A549 (cell line): ENCODE results near the gene CRTAP.

ENCODE experiments used
- CEBPB ChIP-seq, 2 experiments: fragments of >200 bp in 1 of 2; sonication (Bioruptor Twin) in 1 of 2; formaldehyde crosslinking in 1 of 2; IDR thresholded peaks; 2 replicates each; pipeline ENCODE4 v1.6.1; 2012 to 2016
- CHD2 ChIP-seq: fragments of 150-350 bp; IDR thresholded peaks from 2 replicates; pipeline ENCODE4 v1.6.1; 2014; ENCODE audit warnings: low read length; ENCODE audit not compliant: partially characterized antibody
- EP300 ChIP-seq, 2 experiments: fragments of >200 bp; sonication (Bioruptor Twin); formaldehyde crosslinking; IDR thresholded peaks; 2 replicates in 1 of 2; 3 replicates in 1 of 2; pipeline ENCODE4 v1.6.1; 2016 to 2017
- HOXB5 ChIP-seq: fragments of 250-450 bp; sonication (Bioruptor Pico); IDR thresholded peaks from 2 replicates; pipeline ENCODE4 v1.5.0; 2020; ENCODE audit warnings: mild to moderate bottlenecking, moderate library complexity
- MAFK ChIP-seq: fragments of 450-650 bp; IDR thresholded peaks from 2 replicates; pipeline ENCODE4 v1.6.1; 2014; ENCODE audit not compliant: partially characterized antibody
- POLR2A ChIP-seq: IDR thresholded peaks from 2 replicates; pipeline ENCODE4 v1.6.1; 2012; ENCODE audit warnings: mild to moderate bottlenecking, low read length
- RAD21 ChIP-seq, 2 experiments: fragments of >200 bp in 1 of 2; sonication (Bioruptor Twin) in 1 of 2; formaldehyde crosslinking in 1 of 2; IDR thresholded peaks in 1 of 2; conservative IDR thresholded peaks in 1 of 2; 2 replicates in 1 of 2; 3 replicates in 1 of 2; pipeline ENCODE4 v1.6.1; 2012 to 2018; ENCODE audit warnings: inconsistent platforms in 1 of 2
- SMC3 ChIP-seq: fragments of >200 bp; sonication (Bioruptor Twin); formaldehyde crosslinking; IDR thresholded peaks from 3 replicates; pipeline ENCODE4 v1.6.1; 2018; ENCODE audit warnings: inconsistent platforms
- SREBF2 ChIP-seq: fragments of 450-650 bp; IDR thresholded peaks from 2 replicates; pipeline ENCODE4 v1.6.1; 2014; ENCODE audit warnings: mild to moderate bottlenecking, moderate library complexity
- TF ChIP-seq, protein P1 (sequence below): IDR thresholded peaks from 2 replicates; pipeline ENCODE4 v1.6.1; 2012
- TF ChIP-seq, protein P2 (sequence below): IDR thresholded peaks from 2 replicates; pipeline ENCODE4 v1.6.1; 2012
- TF ChIP-seq, protein P3 (sequence below): fragments of 200-600 bp; sonication (generic); IDR thresholded peaks from 2 replicates; pipeline ENCODE4 v1.6.1; 2016; ENCODE audit warnings: antibody characterized with exemption, mild to moderate bottlenecking, moderate library complexity
- TF ChIP-seq, protein P4 (sequence below): fragments of >200 bp; sonication (Bioruptor Twin); formaldehyde crosslinking; IDR thresholded peaks from 3 replicates; pipeline ENCODE4 v1.5.1; 2016

DNA sequence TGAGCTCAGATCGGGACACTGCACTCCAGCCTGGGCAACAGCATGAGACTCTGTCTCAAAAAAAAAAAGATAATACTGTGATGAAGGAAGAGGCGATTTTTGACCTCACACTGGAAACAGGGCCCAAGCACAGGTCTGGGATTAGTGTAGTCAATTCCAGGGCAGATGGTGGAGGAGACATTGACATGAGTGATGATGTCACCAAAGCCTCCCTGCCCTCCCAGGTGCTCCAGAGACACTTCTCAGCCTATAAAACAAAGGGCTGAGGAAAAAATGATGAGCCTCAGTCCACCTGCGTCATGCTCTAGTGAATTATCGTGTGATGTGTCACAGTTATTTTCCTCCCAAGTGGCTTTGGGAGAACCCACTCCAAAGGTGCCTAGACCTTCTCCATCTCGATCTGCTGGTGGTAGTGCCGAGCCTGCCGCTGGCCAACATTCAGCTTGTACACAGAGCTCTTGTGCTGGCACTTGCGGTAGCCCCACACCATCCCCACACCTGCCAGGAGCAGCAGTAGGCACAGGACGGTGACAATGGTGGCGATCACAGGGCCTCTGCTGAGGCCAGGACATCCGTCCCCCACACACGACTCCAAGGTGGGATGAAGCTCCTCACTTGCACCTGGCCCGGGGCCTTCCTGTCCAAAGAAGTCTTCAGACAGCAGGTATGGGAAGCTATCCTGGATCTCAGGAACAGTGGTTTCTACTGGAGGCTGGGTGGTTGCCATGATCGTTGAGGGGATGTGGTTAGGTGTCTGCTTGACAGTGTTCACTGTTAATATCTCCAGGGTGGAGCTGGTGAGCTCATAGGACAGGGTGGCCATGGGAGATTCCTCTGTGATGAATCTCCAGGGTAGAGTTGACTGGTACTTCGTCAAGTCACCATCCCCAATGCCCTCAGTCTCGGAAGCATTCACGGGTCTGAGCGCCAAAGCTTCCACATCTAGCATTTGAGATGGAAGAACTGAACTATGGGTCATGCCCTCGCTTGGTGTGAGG lies 38.8 kb downstream of the CRTAP start:
- TF ChIP-seq, protein P1, sequence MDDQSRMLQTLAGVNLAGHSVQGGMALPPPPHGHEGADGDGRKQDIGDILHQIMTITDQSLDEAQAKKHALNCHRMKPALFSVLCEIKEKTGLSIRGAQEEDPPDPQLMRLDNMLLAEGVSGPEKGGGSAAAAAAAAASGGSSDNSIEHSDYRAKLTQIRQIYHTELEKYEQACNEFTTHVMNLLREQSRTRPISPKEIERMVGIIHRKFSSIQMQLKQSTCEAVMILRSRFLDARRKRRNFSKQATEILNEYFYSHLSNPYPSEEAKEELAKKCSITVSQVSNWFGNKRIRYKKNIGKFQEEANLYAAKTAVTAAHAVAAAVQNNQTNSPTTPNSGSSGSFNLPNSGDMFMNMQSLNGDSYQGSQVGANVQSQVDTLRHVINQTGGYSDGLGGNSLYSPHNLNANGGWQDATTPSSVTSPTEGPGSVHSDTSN, result no peak
- TF ChIP-seq, protein P2, sequence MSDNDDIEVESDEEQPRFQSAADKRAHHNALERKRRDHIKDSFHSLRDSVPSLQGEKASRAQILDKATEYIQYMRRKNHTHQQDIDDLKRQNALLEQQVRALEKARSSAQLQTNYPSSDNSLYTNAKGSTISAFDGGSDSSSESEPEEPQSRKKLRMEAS, result no peak
- TF ChIP-seq, protein P3, sequence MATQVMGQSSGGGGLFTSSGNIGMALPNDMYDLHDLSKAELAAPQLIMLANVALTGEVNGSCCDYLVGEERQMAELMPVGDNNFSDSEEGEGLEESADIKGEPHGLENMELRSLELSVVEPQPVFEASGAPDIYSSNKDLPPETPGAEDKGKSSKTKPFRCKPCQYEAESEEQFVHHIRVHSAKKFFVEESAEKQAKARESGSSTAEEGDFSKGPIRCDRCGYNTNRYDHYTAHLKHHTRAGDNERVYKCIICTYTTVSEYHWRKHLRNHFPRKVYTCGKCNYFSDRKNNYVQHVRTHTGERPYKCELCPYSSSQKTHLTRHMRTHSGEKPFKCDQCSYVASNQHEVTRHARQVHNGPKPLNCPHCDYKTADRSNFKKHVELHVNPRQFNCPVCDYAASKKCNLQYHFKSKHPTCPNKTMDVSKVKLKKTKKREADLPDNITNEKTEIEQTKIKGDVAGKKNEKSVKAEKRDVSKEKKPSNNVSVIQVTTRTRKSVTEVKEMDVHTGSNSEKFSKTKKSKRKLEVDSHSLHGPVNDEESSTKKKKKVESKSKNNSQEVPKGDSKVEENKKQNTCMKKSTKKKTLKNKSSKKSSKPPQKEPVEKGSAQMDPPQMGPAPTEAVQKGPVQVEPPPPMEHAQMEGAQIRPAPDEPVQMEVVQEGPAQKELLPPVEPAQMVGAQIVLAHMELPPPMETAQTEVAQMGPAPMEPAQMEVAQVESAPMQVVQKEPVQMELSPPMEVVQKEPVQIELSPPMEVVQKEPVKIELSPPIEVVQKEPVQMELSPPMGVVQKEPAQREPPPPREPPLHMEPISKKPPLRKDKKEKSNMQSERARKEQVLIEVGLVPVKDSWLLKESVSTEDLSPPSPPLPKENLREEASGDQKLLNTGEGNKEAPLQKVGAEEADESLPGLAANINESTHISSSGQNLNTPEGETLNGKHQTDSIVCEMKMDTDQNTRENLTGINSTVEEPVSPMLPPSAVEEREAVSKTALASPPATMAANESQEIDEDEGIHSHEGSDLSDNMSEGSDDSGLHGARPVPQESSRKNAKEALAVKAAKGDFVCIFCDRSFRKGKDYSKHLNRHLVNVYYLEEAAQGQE, result no peak
- TF ChIP-seq, protein P4, sequence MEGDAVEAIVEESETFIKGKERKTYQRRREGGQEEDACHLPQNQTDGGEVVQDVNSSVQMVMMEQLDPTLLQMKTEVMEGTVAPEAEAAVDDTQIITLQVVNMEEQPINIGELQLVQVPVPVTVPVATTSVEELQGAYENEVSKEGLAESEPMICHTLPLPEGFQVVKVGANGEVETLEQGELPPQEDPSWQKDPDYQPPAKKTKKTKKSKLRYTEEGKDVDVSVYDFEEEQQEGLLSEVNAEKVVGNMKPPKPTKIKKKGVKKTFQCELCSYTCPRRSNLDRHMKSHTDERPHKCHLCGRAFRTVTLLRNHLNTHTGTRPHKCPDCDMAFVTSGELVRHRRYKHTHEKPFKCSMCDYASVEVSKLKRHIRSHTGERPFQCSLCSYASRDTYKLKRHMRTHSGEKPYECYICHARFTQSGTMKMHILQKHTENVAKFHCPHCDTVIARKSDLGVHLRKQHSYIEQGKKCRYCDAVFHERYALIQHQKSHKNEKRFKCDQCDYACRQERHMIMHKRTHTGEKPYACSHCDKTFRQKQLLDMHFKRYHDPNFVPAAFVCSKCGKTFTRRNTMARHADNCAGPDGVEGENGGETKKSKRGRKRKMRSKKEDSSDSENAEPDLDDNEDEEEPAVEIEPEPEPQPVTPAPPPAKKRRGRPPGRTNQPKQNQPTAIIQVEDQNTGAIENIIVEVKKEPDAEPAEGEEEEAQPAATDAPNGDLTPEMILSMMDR, result no peak
- no peak for TF ChIP-seq RAD21 (conservative IDR thresholded peaks at IDR 0.05 in 1 of 2, IDR thresholded peaks at IDR 0.05 in 1 of 2)
- TF ChIP-seq POLR2A, result no peak
- TF ChIP-seq SMC3, result no peak
- no peak for TF ChIP-seq SREBF2
- no peak for TF ChIP-seq MAFK
- TF ChIP-seq CHD2, result no peak
- TF ChIP-seq CEBPB (IDR thresholded peaks at IDR 0.05), result no peak
- no peak for TF ChIP-seq EP300 (IDR thresholded peaks at IDR 0.05)
- no peak for TF ChIP-seq HOXB5 (CRISPR knock-in tag)
